ENCODE data around the gene PURA. TPM values are rescaled to one million over a fixed set of nuclear protein-coding genes. Genes with fewer than 3 reads are reported as not detected.

Gene PURA
- total RNA-seq (10 to 100 TPM; 19.4 to 27.7 (median 24.5) TPM), polyA plus RNA-seq (1 to 10 TPM; 3.2 to 7.5 TPM)
- long read RNA-seq, donor 1, full-length matches to known transcripts: 31 of 51 reads
- long read RNA-seq, donor 1, partial matches to known transcripts: 0 of 51 reads
- long read RNA-seq, donor 1, other reads (novel, unspliced or antisense): 20 of 51 reads
- long read RNA-seq, donor 2, full-length matches to known transcripts: 34 of 61 reads
- long read RNA-seq, donor 2, partial matches to known transcripts: 0 of 61 reads
- long read RNA-seq, donor 2, other reads (novel, unspliced or antisense): 27 of 61 reads
- long read RNA-seq, donor 3, full-length matches to known transcripts: 11 of 13 reads
- long read RNA-seq, donor 3, partial matches to known transcripts: 0 of 13 reads
- long read RNA-seq, donor 3, other reads (novel, unspliced or antisense): 2 of 13 reads

GRCh38 chr5:140113699-140114263, at the start of gene PURA:
Gene PURA (plus strand): TSS chr5:140114109. CDS start chr5:140114182, 73 bp downstream.
- peak within 1 kb of the TSS; percentile 55 to 89 (median 76) for H3K4me3 ChIP-seq
- DNase-seq: peak; percentile 97
- WGBS, 2 donors: 0 to 1% methylated on average over 42 to 60 of the region's 60 CpGs
- TF ChIP-seq CTCF (IDR thresholded peaks at IDR 0.05): peak in 7 of 9 donors; percentile 16 to 54 (median 29)
- intact Hi-C loops (cut with DNase I): loop anchor here in 1 of 10 donors (2.0 kb wide), 1 partner anchor 31 kb away; no protein-coding TSS in a partner anchor
- peaks cover 0 to 25% (median 0%) of the 10 kb centered on the region in 7 donors for H3K27me3 ChIP-seq
- no peaks in the 10 kb centered on the region for H3K9me3 ChIP-seq
- H3K36me3 ChIP-seq: no peaks in the 10 kb centered on the region
- peaks cover 3 to 84% (median 75%) of the 10 kb centered on the region in 9 donors for H3K4me1 ChIP-seq
- ATAC-seq: peak; percentile 90 to 97 (median 96)
- H3K27ac ChIP-seq: peak within 1 kb of the TSS; percentile 74 to 95 (median 90)

- 41 to 45% methylated on average over 10 of the region's 10 CpGs for WGBS, 2 donors
- peak overlapping the region in 1 of 10 donors; percentile 1 for H3K4me3 ChIP-seq
- ATAC-seq: no peak
These were observed 41.1 kb upstream of the PURA start for GRCh38 chr5:140072812-140073211.

GRCh38 chr5:140073296-140073695, 40.6 kb upstream of the PURA start:
- Histone ChIP-seq H3K36me3 (no peaks in the 10 kb centered on the region), H3K4me1 (peaks cover 0 to 7% (median 3%) of the 10 kb centered on the region in 9 donors), H3K27ac (no peak overlapping the region), H3K9me3 (no peaks in the 10 kb centered on the region), H3K4me3 (no peak overlapping the region), H3K27me3 (peaks cover 0 to 21% (median 0%) of the 10 kb centered on the region in 7 donors)
- ATAC-seq (no peak), DNase-seq (no peak)
- 6 to 11% methylated on average over 4 of the region's 4 CpGs for WGBS, 2 donors
- TF ChIP-seq CTCF (IDR thresholded peaks at IDR 0.05): peak; percentile 48 to 85 (median 73)
- intact Hi-C loops (cut with DNase I): loop anchor here in 7 of 10 donors (1.0 to 10.0 kb wide), 7 partner anchors 34 to 282 kb away; no protein-coding TSS in a partner anchor

More at GRCh38 chr5:140072812-140073211, 41.1 kb upstream of the PURA start:
- Histone ChIP-seq H3K36me3 (no peaks in the 10 kb centered on the region), H3K4me1 (peaks cover 0 to 7% (median 3%) of the 10 kb centered on the region in 9 donors), H3K27me3 (peaks cover 0 to 25% (median 0%) of the 10 kb centered on the region in 7 donors), H3K9me3 (no peaks in the 10 kb centered on the region), H3K27ac (no peak overlapping the region)
- intact Hi-C loops (cut with DNase I): loop anchor here in 7 of 10 donors (1.0 to 10.0 kb wide), 7 partner anchors 34 to 282 kb away; no protein-coding TSS in a partner anchor
- no peak for TF ChIP-seq CTCF (IDR thresholded peaks at IDR 0.05)
- no peak for DNase-seq

- DNase-seq: no peak
- ATAC-seq: no peak
- peak in 5 of 9 donors; percentile 12 to 42 (median 31) for TF ChIP-seq CTCF (IDR thresholded peaks at IDR 0.05)
- Histone ChIP-seq H3K27ac (no peak overlapping the region), H3K4me3 (no peak overlapping the region), H3K27me3 (peaks cover 0 to 23% (median 0%) of the 10 kb centered on the region in 7 donors), H3K36me3 (no peaks in the 10 kb centered on the region), H3K9me3 (no peaks in the 10 kb centered on the region), H3K4me1 (peaks cover 0 to 7% (median 3%) of the 10 kb centered on the region in 9 donors)
- intact Hi-C loops (cut with DNase I): loop anchor here in 6 of 10 donors (2.0 to 10.0 kb wide), 4 partner anchors 67 to 279 kb away; no protein-coding TSS in a partner anchor
- 61 to 62% methylated on average over 2 of the region's 2 CpGs for WGBS, 2 donors
These were observed 38.5 kb upstream of the PURA start for GRCh38 chr5:140075371-140075770.
